Activated CD8-positive, alpha-beta memory T cell treated with anti-CD3 and anti-CD28 coated beads for 4 hours (primary cell): ENCODE results near the gene UQCC5.
A peak's percentile ranks its signal among the peaks of the same experiment; 100 is the strongest.
"Not testable (repeated sequence)": the region's sequence is repeated elsewhere in the genome, so short reads cannot be mapped to it uniquely, and the experiment has no call there.

ENCODE experiments used
- DNase-seq, 2 donors: peaks; one replicate each; pipeline ENCODE4 v3.0.0-alpha.2; 2020; ENCODE audit warnings: low read depth in 2 of 2

UQCC5 gene

DNA sequence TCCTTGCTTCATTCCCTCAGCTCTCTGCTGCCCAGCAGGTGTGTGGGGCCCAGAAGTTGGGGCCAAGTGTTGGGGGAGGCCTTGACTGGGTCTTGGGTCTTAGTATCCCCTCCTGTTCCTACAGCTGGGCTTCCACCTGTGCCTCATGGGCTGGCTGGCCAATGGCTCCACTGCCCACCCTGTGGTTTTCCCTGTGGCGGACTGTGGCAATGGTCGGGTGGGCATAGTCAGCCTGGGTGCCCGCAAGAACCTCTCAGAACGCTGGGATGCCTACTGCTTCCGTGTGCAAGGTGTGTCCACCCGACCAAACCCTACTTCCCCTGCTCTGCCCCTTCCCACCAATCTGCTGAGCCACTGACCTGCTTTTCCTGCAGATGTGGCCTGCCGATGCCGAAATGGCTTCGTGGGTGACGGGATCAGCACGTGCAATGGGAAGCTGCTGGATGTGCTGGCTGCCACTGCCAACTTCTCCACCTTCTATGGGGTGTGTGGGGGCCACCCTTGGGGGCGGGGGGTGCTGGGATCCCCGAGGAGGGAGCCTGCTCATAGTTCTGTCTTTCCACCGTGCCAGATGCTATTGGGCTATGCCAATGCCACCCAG lies 13.7 kb upstream of the UQCC5 start:
- no peak for DNase-seq

DNA sequence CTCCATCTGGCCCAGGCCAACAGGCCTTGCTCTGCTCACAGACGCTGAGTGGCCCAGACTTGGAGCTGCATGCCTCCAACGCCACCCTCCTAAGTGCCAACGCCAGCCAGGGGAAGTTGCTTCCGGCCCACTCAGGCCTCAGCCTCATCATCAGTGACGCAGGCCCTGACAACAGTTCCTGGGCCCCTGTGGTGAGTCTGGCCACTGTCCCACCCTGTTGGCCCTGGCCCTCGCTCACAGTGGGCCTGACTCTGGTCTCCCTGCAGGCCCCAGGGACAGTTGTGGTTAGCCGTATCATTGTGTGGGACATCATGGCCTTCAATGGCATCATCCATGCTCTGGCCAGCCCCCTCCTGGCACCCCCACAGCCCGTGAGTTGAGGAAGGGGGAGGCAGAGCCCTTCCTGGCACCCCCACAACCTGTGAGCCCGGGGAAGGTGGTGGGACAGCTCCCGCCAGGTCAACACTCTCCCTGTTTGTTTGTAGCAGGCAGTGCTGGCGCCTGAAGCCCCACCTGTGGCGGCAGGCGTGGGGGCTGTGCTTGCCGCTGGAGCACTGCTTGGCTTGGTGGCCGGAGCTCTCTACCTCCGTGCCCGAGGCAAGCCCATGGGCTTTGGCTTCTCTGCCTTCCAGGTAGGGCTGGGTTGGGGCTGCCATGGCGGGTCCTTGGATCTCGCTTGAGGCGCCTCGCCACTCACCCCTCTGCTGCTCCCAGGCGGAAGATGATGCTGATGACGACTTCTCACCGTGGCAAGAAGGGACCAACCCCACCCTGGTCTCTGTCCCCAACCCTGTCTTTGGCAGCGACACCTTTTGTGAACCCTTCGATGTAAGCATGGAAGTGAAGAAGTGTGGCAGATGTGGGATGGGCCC lies 12.8 kb upstream of the UQCC5 start:
- DNase-seq = no peak

DNA sequence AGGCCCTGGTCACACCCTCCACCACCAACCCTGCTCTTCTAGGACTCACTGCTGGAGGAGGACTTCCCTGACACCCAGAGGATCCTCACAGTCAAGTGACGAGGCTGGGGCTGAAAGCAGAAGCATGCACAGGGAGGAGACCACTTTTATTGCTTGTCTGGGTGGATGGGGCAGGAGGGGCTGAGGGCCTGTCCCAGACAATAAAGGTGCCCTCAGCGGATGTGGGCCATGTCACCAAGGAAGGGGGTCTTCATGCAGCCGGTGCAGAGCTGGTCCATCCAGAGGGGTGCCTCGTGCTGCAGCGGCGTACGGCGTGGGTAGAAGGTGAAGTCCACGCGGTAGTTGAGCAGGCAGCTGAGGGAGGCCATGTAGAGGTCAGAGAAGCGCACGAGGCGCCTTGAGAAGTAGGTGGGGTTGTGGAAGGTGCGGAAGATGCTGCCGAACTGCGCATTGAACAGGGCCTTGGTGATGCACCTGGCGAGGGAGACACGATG lies 12.1 kb upstream of the UQCC5 start:
- DNase-seq = no peak

DNA sequence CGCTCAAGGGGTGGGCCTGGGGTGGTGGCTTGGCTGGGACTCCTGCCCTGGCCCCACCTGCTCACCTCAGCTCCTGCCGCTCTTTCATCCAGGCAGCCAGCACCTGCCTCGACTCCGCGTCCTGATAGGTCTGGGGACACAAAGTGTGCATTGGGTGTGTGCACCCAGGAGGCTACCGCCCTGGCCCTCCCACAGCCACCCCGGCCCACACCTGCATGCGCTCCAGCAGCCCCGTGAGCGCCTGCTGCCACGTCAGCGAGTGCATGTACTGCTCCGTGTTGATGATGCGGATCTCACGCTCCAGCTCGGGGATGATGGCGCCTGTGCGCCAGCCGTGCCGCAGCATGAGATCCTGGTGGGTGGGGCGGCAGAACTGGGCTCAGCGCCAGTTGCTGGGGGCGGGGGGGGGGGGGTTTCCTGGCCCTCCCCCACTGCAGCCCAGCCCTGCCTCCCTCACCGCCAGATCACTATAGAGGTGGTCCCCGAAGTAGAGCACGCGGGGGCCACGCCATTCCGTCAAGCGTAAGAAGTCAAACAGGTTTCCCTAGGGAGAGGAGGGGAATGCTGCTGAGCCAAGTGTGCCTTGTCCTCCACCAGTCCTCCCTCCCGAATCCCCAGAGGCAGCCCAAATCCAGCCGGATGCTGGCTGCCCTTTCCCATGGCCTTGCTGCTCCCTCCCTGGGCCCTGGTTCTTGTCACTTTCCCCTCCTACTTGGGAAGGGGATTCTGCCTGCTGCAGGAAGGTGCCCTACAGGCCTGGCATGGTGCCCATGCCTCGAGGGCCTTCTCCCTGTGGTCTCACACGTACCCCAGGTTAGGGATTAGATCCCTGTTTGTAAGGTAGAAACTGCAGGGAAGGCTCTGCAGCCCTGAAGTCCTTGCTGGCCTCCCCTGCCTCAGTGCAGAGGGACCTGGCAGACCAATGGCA lies 11.4 kb upstream of the UQCC5 start:
- DNase-seq = no peak

DNA sequence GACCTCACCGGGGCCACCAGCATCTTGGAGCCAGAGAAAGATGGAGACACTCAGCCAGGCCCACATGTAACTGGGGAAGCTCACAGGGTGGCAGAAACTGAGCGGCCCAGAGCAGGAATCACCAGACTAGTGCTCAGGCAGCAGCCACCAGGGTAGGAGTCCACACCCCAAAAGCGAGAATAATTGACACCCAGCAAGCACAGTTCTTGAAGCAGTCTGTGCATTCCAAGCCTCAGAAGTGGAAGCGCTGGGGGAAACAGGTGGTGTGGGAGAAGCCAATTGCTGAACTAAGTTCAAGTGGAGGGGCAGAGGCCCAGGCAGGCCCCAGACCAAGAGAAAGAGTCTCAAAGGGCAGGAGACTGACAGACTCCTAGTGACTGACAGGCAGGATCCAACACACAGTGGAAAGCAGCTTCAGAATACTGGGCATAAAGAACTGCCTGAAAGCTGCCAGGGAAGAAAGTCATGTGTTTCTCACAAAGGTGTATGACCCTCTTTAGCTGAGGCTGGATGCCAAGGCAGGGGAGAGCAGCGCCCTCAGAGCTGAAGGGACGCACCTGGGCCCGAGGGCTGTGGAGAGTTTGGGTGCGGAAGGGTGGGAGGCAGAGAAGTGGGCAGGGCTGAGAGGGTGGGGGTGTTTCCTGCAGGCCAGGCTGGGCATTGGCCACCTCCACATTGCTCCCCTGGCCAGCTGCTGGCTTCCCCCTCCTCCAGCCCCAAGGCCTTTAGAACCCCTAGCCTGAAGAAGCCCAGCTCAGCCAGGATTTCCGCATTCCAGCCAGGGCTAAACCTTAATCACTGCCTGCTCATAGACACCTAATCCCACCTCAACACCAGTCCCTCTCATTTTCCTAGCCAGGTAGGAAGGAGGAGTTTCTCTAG lies 10.5 kb upstream of the UQCC5 start:
- DNase-seq = no peak

DNA sequence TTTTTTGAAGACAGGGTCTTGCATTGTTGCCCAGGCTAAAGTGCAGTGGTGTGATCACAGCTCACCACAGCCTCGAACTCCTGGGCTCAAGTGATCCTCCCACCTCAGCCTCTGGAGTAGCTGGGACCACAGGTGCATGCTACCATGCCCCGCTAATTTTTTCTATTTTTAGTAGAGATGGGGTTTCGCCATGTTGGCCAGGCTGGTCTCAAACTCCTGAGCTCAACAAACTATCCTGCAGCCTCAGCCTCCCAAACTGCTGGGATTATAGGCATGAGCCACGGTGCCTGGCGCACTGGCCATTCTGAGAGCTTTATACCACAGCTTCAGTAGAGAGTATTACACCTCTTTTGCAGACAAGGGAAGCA lies 9.8 kb upstream of the UQCC5 start:
- DNase-seq = not testable (repeated sequence)

DNA sequence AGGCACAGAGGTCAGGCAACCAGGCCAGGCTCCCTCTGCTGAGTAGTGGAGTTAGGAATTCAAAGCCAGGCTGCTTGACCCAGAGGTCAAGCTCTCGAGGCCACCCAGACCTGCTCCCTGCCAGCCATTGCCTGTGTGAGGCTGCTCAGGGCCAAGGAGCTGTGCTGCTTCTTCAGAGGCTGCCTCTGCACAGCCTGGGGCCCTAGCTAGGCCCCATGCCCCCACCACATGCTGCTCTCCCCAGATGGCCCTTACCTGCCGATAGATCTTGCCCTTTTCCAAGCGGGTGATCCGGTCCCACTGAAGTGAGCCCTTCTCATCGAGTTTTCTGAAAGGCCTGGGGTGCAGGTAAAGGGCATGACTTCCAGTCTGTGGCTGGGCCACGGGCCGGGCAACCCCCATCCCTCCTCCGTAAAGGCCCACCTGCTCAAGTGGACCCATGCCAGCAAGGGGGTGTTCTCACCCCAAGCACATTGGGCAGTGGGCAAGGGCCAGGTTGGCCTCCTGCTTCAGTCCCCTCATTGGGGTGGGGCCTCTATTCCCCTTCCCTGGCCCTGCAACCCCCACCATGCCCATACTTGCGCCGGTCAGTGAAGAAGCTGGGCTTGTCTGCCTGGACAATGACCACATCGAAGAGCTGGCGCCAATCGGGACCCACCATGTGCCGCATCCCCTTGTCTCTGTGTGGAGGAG lies 9.2 kb upstream of the UQCC5 start:
- DNase-seq = no peak

DNA sequence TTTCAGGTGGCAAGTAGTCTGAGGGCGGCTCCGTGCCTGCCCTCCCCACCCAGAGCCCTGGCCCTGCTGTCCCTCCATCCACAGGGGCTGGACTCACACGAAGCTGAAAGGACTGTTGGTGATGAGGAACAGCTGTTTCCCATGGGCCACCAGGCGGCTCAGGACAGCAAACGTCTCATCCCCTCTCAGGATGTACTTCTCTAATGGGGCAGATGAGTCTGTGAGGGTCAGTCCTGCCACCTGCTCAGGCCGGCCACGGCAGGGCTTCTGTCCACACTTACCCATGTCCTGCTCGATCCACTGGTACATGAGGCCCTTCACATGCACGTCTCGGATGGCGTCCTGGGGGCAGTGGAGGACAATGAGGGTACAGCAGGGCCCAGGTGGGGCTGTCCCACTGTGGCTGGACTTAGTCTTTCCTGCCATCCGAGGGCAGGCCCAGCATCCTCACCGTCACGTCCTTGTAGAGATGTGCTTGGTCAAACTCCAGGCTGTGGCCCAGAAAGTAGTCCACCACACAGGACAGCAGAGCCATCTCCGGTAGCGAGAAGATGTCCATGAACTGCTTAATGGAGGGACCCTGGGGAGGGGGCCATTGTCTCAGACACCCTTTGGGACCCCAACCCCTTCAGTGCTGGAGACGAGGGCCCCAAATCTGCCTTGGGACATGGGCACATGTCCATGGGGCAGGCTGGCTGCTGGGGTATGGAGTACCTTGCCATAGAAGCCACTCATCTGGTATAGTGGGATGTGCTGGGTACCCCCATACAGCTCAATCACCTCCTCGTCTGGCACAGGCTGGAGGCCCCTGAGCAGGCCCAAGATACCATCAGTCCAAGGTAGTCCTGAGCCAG lies 8.4 kb upstream of the UQCC5 start:
- DNase-seq = no peak

DNA sequence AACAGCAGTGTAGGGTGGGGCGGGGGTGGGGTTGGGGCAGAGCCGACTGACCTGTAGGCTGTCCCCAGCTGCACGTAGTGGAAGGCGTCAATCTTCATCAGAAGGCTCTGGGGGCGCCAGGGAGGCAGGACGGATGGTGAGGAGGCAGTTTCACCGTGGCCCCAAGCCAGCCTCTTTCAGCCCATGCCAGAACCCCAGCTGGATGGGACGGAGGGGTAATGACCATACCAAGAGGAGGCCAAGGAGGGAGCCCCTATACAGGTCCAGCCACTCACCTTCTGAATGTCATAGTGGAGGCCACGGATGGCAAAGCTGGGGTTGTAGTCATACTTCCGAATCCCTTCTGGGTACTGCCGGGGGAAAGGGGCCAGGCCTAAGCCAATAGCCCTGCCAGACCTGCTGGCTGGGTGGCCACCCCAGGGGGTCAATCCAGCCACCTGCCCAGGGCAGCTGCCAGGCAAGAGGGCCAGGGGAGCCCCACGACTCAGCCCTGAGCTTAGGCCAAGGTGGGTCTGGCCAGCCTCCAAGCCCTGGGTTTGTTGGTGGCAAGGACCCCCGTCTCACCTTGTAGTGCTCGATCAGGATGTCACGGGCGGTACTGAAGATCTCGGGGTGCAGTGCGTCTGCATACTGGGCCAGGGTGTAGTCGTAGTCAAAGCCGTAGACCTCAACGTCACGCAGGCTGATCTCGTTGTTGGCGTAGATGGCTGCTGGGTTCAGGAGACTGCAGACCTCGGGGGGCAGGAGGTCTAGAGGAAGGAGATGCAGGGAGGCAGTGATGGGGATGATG lies 7.6 kb upstream of the UQCC5 start:
- no peak for DNase-seq

DNA sequence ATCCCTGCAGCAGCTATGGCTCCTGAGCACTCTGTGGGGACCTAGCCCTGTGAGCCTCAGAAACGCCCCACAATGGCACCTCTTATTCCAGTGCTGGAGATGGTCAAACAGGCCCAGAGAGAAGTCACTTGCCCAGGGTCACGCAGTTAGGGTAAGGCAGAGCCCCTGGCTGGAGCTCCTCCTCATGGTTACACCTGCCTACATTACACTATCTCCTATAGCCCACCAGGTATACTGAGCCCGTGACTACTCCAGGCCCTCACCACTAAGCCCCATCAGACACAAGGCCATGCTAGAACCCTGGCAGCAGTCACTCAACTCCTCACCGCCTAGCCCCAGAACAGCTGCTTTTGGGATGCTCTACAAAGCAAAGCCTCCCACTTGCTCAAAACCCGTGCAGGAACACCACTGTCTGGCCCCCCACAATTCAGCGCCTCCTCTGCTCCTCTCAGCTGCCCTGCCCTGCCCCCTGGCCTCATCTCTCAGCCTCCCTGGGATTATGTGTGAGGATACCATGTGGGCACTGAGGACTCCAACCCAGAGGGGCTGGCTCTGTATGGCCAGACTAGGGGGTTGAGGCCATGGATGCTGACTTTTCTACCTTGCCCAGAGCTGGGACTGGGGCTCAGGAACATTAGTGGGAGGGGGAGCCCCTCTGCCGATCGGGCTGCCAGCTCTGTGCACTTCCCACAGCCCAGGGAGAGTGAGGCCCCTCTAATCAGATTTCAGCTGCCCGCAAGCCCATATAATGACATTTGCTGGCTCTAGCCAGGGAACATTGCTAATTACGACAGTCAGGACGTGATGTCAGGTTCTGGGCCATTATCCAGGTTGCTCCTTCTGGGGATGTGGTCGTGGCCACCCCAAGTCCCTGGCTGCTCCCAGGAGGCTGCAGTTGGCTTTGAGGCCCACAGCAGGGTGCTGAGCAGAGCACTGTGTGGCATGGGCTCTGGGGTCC lies 6.8 kb upstream of the UQCC5 start:
- no peak for DNase-seq

DNA sequence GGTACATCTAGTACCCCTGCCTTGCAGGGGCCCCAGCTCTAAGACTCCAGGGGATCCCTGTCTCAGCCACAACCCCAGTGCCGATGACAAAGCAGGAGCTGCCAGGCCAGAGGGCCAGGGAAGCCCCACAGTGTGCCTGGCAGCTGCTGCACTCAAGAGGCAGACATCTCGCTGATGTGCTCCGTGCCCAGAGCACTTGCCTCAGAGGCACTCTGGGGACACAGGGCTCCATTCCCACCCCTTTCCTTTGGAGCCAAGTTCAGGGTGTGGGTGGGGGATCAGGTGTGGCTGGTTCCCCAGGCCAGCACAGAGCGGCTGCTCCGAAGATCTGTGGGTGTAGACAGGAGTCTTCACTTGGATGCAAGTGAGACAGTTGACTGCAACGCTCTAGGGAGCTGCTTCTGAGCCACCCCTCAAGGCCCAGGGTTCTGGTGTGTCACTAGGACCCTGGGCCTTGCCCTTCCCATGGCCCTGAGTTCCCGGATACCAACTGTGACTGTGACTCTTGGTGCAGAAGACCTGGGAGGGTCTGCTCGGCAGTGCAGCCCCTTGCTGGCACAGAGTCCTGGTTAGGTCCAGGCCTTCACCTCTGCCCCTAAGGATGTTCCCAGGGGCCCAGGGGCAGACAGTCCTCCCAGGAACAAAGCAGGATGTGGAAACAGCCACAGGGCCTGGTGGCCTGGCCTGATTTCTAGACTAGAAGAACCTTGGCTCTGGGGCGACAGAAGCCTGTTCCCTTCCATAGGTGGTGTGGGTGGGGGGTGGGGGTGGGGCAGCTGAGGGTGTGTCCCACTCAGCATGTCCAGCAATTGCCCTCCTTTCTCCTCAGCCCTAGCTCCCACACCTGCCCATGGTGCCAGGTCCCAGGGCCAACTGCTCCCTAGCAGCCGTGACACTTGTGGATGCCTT lies 5.2 kb upstream of the UQCC5 start:
- no peak for DNase-seq

DNA sequence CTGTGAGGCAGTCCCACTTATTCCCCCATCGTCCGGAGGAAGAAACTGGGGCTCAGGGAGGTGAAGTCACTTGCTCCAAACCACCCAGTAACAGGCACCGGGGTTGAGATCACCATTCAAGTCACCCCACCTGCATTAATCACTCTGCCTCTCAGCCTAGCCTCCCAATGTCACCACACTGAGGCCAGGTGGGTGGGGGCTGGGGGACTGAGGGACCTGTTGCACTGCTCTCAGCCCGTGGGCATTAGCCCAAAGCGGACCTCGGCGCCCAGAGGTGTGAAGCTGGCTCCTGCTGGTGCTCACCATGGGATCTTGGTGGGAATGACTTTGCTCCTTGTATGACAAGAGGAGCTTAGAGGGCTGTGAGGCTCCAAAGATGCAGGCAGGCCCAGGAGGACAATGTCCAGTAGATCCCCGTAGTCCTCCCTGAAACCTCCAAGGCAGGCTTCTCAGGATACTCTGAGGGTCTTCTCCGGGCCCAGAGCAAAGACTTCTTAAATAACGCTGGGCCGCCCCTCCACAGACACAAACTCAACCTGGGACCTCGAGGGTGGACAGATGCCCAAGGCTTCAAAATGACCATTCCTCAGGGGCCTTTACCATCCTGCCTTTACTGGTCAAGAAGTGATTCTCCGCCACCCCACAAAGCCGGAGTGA lies 4.4 kb upstream of the UQCC5 start:
- no peak for DNase-seq

DNA sequence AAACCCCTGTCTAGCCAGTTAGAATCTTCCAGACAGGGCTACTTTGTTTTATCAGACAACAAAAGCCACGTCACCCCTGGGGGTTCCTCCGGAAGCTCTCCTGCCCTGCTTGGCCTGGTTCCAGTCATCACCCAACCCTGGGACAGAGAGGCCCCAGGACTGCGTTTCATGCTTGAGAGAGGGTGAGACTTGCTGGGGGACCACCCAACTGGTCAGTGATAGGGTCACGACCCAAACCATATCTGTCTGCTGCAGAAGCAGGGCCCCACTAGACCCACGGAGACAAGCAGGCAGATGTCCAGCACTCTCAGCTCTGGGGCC lies 3.9 kb upstream of the UQCC5 start:
- DNase-seq = no peak

DNA sequence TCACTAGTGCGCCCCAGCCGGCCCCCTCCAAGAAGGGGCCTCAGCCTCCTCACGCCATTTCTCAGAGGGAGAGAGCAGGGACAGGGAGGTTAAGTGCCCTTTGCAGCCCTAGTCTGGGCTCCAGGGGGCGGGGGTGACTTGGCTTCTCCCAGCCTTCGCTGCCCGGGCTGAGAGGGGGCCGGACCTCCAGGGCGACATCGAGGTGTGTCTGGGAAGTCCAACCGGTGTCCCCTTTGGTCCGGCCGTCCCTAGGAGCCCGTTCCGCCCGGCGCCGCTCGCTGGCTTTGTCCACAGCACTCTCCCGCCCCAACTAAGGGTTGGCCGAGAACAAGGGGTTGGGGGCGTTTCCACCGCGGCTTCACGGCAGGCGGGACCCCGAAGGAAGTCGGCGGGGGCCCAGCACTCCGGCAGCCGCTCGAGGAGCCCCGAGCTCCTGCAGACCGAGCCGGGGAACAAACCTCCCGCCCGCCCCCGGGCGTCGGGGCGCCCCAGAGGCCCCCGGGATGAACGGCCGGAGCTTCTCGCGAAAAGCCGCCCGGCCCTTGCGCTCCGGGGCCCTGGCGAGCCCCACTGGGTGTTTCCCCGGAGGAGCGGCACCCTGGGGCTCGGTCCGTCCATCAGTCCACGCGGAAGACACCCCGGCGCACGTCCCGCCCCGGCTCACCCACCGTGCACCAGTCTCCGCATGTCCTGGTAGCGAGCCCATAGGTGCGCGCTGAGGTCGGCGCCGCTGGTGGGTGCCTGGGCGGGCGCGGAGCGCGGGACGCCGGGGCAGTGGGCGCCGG lies 3.4 kb upstream of the UQCC5 start:
- no peak for DNase-seq

DNA sequence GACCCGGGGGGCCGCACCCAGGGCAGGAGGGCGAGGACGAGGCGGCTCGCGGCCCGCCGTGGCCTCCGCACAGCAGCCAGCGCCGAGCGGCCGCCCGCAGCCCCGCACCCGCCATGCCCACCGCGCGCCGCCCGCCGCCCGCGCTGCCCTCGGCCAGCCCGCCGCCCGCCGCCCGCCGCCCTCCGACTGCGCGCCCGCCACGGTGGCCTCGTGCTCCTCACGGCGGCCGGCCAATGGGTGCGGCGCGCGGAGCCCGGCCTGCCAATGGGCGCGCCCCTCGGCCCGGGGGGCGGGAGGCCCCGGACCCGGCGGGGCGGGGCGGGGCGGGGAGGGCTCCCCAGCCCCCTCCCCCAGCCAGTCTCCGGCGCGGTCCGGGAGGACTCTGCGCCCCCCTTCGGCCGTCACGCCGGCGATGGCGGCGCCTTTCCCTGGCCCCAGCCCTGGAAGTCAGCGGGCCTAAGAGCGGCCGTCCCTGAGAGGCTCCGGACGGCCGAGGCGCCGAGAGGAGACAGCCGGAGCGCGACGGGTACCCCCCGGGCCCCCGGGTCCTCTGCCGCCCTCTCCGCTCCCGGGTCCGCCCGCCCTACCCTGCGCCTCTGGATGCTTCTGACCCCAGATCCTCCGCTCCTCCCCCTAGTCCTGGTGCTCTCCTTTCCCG lies 2.7 kb upstream of the UQCC5 start, which contains the start of gene NT5DC2:
Gene NT5DC2 (minus strand): TSS at position 235 of the 658 bp plus-strand sequence. CDS start 120 bp downstream, at position 115.
- peak in 1 of 2 donors; percentile 44 for DNase-seq
